GM18526 (cell line): ENCODE data around the gene IQSEC1.

Experiments used
- POLR2A ChIP-seq: IDR thresholded peaks from 3 replicates; pipeline ENCODE4 v1.6.1; 2011; ENCODE audit not compliant: insufficient read length; ENCODE audit errors: extremely low read depth

The IQSEC1 gene

GRCh38 chr3:12886736-12887135 lies 186.5 kb downstream of the IQSEC1 start:
- no peak for TF ChIP-seq POLR2A

- TF ChIP-seq POLR2A = no peak
These were observed 187.0 kb downstream of the IQSEC1 start for GRCh38 chr3:12886106-12886679.

- TF ChIP-seq POLR2A = no peak
These were observed 187.7 kb downstream of the IQSEC1 start for GRCh38 chr3:12885583-12885930.

- no peak for TF ChIP-seq POLR2A
These were observed 188.2 kb downstream of the IQSEC1 start for GRCh38 chr3:12884790-12885582.

- no peak for TF ChIP-seq POLR2A
These were observed 189.0 kb downstream of the IQSEC1 start for GRCh38 chr3:12884186-12884680.

- TF ChIP-seq POLR2A = no peak
These were observed 190.6 kb downstream of the IQSEC1 start for GRCh38 chr3:12882336-12883310.

- no peak for TF ChIP-seq POLR2A
These were observed 193.9 kb downstream of the IQSEC1 start for GRCh38 chr3:12879191-12879815.

GRCh38 chr3:12878141-12878574 lies 195.1 kb downstream of the IQSEC1 start:
- no peak for TF ChIP-seq POLR2A

GRCh38 chr3:12877040-12877439 lies 196.2 kb downstream of the IQSEC1 start:
- TF ChIP-seq POLR2A = no peak

GRCh38 chr3:12875857-12876836 lies 197.1 kb downstream of the IQSEC1 start:
- TF ChIP-seq POLR2A = no peak

- TF ChIP-seq POLR2A = no peak
These were observed 201.7 kb downstream of the IQSEC1 start for GRCh38 chr3:12871404-12871983.

GRCh38 chr3:12870942-12871341 lies 202.3 kb downstream of the IQSEC1 start:
- TF ChIP-seq POLR2A = no peak

GRCh38 chr3:12869035-12869621 lies 204.1 kb downstream of the IQSEC1 start:
- no peak for TF ChIP-seq POLR2A
